Measurements from ENCODE around the gene GJA10. TPM values are rescaled to one million over a fixed set of nuclear protein-coding genes. Genes with fewer than 3 reads are reported as not detected.

GJA10 gene
- total and polyA plus RNA-seq, 4 donors = not detected

GRCh38 chr6:89866024-89866678 is 28.1 kb upstream of the GJA10 start:
- WGBS, 2 donors = 96 to 98% methylated on average over 6 of the region's 6 CpGs

GRCh38 chr6:89873721-89874120 is 20.5 kb upstream of the GJA10 start:
- DNase-seq (no peak), ATAC-seq (ENCODE audit: insufficient read depth, low FRiP score) (no peak)
- Histone ChIP-seq H3K36me3 (ENCODE audit: control insufficient read depth in 4 of 4, insufficient read depth in 4 of 4, low read length in 4 of 4) (peaks cover 4 to 12% (median 10%) of the 10 kb centered on the region in 4 donors), H3K4me3 (no peak overlapping the region), H3K27me3 (ENCODE audit: control insufficient read depth in 3 of 3, insufficient read depth in 3 of 3, low read length in 2 of 3) (no peaks in the 10 kb centered on the region), H3K4me1 (ENCODE audit: control insufficient read depth in 5 of 5, insufficient read depth in 5 of 5, low read length in 5 of 5) (no peaks in the 10 kb centered on the region), H3K9ac (ENCODE audit: insufficient read depth in 1 of 2, low read length in 2 of 2) (no peak overlapping the region), H3K9me3 (ENCODE audit: control insufficient read depth in 4 of 4, insufficient read depth in 3 of 4, low read length in 3 of 4) (no peaks in the 10 kb centered on the region), H3K27ac (ENCODE audit: low read depth in 1 of 2, low read length in 1 of 2) (no peak overlapping the region)
- TF ChIP-seq CTCF (IDR thresholded peaks at IDR 0.05; ENCODE audit: control extremely low read depth, extremely low read depth) = no peak

More at GRCh38 chr6:89866024-89866678, 28.1 kb upstream of the GJA10 start:
- no peak overlapping the region for H3K4me3 ChIP-seq
- H3K4me1 ChIP-seq (ENCODE audit: control insufficient read depth in 5 of 5, insufficient read depth in 5 of 5, low read length in 5 of 5) = no peaks in the 10 kb centered on the region
- no peaks in the 10 kb centered on the region for H3K27me3 ChIP-seq (ENCODE audit: control insufficient read depth in 3 of 3, insufficient read depth in 3 of 3, low read length in 2 of 3)
- H3K9ac ChIP-seq (ENCODE audit: insufficient read depth in 1 of 2, low read length in 2 of 2) = no peak overlapping the region
- DNase-seq (no peak), ATAC-seq (ENCODE audit: insufficient read depth, low FRiP score) (no peak)
- peaks cover 18 to 50% (median 36%) of the 10 kb centered on the region in 4 donors for H3K36me3 ChIP-seq (ENCODE audit: control insufficient read depth in 4 of 4, insufficient read depth in 4 of 4, low read length in 4 of 4)
- TF ChIP-seq CTCF (IDR thresholded peaks at IDR 0.05; ENCODE audit: control extremely low read depth, extremely low read depth) = no peak
- H3K27ac ChIP-seq (ENCODE audit: low read depth in 1 of 2, low read length in 1 of 2) = no peak overlapping the region
- peaks cover 0 to 5% (median 0%) of the 10 kb centered on the region in 4 donors for H3K9me3 ChIP-seq (ENCODE audit: control insufficient read depth in 4 of 4, insufficient read depth in 3 of 4, low read length in 3 of 4)

GRCh38 chr6:89874438-89874837 is 19.8 kb upstream of the GJA10 start:
- 94% methylated on average over 3 of the region's 3 CpGs for WGBS, 2 donors

More at GRCh38 chr6:89874438-89874837, 19.8 kb upstream of the GJA10 start:
- Histone ChIP-seq H3K4me3 (no peak overlapping the region), H3K27ac (ENCODE audit: low read depth in 1 of 2, low read length in 1 of 2) (no peak overlapping the region), H3K4me1 (ENCODE audit: control insufficient read depth in 5 of 5, insufficient read depth in 5 of 5, low read length in 5 of 5) (no peaks in the 10 kb centered on the region), H3K9ac (ENCODE audit: insufficient read depth in 1 of 2, low read length in 2 of 2) (no peak overlapping the region), H3K36me3 (ENCODE audit: control insufficient read depth in 4 of 4, insufficient read depth in 4 of 4, low read length in 4 of 4) (peaks cover 4 to 12% (median 10%) of the 10 kb centered on the region in 4 donors), H3K9me3 (ENCODE audit: control insufficient read depth in 4 of 4, insufficient read depth in 3 of 4, low read length in 3 of 4) (no peaks in the 10 kb centered on the region), H3K27me3 (ENCODE audit: control insufficient read depth in 3 of 3, insufficient read depth in 3 of 3, low read length in 2 of 3) (no peaks in the 10 kb centered on the region)
- TF ChIP-seq CTCF (IDR thresholded peaks at IDR 0.05; ENCODE audit: control extremely low read depth, extremely low read depth) = no peak
- ATAC-seq (ENCODE audit: insufficient read depth, low FRiP score) (no peak), DNase-seq (no peak)
